GM23338 (cell line): ENCODE data around the gene EOLA2.

Experiments used
- POLR2AphosphoS5 ChIP-seq: IDR thresholded peaks from 2 replicates; pipeline ENCODE4 v1.6.1; 2016; ENCODE audit warnings: antibody characterized with exemption, low read depth
- TF ChIP-seq, protein P1 (sequence below), 2 experiments: fragments of 200-600 bp in 1 of 2; sonication (generic) in 1 of 2; conservative IDR thresholded peaks; 2 replicates each; pipeline versions ENCODE4 v1.5.1 to v1.6.1; 2016 to 2017; ENCODE audit warnings: antibody characterized with exemption in 2 of 2, low read depth in 2 of 2, mild to moderate bottlenecking in 2 of 2, moderate library complexity in 1 of 2

DNA sequence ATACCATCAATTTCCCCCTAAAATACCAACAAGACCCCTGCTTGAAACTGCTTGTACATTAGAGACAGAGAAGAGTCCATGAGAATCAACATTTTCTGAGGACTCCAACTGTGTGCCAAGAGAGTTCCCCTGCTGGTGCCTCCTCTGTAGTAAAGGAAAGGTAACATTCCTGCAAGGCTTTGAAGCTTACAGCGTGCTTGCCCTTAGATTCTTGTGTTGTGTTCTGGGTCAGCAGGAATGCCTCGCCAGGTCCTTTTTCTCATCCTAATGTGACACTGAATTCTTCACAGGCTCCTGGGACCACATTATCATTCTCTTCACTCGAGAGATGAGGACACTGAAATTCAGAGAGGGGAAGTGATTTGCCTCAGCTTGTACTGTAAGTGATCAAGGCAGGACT lies 9.7 kb upstream of the EOLA2 start:
- TF ChIP-seq POLR2AphosphoS5: no peak
- TF ChIP-seq, protein P1, sequence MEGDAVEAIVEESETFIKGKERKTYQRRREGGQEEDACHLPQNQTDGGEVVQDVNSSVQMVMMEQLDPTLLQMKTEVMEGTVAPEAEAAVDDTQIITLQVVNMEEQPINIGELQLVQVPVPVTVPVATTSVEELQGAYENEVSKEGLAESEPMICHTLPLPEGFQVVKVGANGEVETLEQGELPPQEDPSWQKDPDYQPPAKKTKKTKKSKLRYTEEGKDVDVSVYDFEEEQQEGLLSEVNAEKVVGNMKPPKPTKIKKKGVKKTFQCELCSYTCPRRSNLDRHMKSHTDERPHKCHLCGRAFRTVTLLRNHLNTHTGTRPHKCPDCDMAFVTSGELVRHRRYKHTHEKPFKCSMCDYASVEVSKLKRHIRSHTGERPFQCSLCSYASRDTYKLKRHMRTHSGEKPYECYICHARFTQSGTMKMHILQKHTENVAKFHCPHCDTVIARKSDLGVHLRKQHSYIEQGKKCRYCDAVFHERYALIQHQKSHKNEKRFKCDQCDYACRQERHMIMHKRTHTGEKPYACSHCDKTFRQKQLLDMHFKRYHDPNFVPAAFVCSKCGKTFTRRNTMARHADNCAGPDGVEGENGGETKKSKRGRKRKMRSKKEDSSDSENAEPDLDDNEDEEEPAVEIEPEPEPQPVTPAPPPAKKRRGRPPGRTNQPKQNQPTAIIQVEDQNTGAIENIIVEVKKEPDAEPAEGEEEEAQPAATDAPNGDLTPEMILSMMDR (conservative IDR thresholded peaks at IDR 0.05; ENCODE audit: low read depth in 2 of 2): no peak
